HEK293T (cell line): ENCODE results near the gene CRADD.

Experiments
- CTCF ChIA-PET: fragments of 350-600 bp; formaldehyde crosslinking; extraction: SDS; loops from one replicate; lab custom pipeline; 2021; ENCODE audit warnings: antibody characterized with exemption, inconsistent platforms; lab: Yijun Ruan, JAX
- POLR2A ChIA-PET: fragments of 350-600 bp; formaldehyde crosslinking; extraction: SDS; loops from one replicate; lab custom pipeline; 2020; ENCODE audit warnings: antibody characterized with exemption, inconsistent platforms; lab: Yijun Ruan, JAX
- DNase-seq: peaks from one replicate; pipeline ENCODE4 v3.0.0; 2012; ENCODE audit warnings: mixed read lengths; ENCODE audit errors: extremely low spot score
- ARNT ChIP-seq: fragments of 450-650 bp; IDR thresholded peaks from 2 replicates; pipeline ENCODE4 v1.6.1; 2017; ENCODE audit warnings: mild to moderate bottlenecking
- BHLHE40 ChIP-seq: fragments of 450-650 bp; IDR thresholded peaks from 2 replicates; pipeline ENCODE4 v1.6.1; 2016; ENCODE audit warnings: mild to moderate bottlenecking, moderate library complexity, borderline replicate concordance
- CTBP1 ChIP-seq: fragments of 450-650 bp; IDR thresholded peaks from 2 replicates; pipeline ENCODE4 v1.6.1; 2016; ENCODE audit warnings: borderline replicate concordance
- ELF4 ChIP-seq: fragments of 450-650 bp; IDR thresholded peaks from 2 replicates; pipeline ENCODE4 v1.6.1; 2017; ENCODE audit warnings: antibody characterized with exemption
- FOXA1 ChIP-seq: fragments of 450-650 bp; IDR thresholded peaks from 2 replicates; pipeline ENCODE4 v1.6.1; 2016; ENCODE audit warnings: mild to moderate bottlenecking
- FOXK2 ChIP-seq: fragments of 450-650 bp; IDR thresholded peaks from 2 replicates; pipeline ENCODE4 v1.6.1; 2016; ENCODE audit warnings: mild to moderate bottlenecking
- FOXM1 ChIP-seq: fragments of 450-650 bp; IDR thresholded peaks from 2 replicates; pipeline ENCODE4 v1.6.1; 2017; ENCODE audit warnings: mild to moderate bottlenecking, borderline replicate concordance
- HDGF ChIP-seq: fragments of 450-650 bp; IDR thresholded peaks from 2 replicates; pipeline ENCODE4 v1.6.1; 2017; ENCODE audit warnings: antibody characterized with exemption, borderline replicate concordance
- L3MBTL2 ChIP-seq: fragments of 450-650 bp; conservative IDR thresholded peaks from 2 replicates; pipeline ENCODE4 v1.6.1; 2016; ENCODE audit warnings: mild to moderate bottlenecking
- LEF1 ChIP-seq: fragments of 450-650 bp; IDR thresholded peaks from 2 replicates; pipeline ENCODE4 v1.6.1; 2017; ENCODE audit warnings: mild to moderate bottlenecking, borderline replicate concordance
- NFRKB ChIP-seq: fragments of 450-650 bp; IDR thresholded peaks from 2 replicates; pipeline ENCODE4 v1.6.1; 2016; ENCODE audit warnings: mild to moderate bottlenecking, moderate library complexity
- PKNOX1 ChIP-seq: fragments of 450-650 bp; IDR thresholded peaks from 2 replicates; pipeline ENCODE4 v1.6.1; 2016
- SP1 ChIP-seq: fragments of 450-650 bp; IDR thresholded peaks from 2 replicates; pipeline ENCODE4 v1.6.1; 2017
- SUZ12 ChIP-seq: fragments of 450-650 bp; IDR thresholded peaks from 2 replicates; pipeline ENCODE4 v1.6.1; 2016; ENCODE audit warnings: mild to moderate bottlenecking
- TARDBP ChIP-seq: fragments of 450-650 bp; IDR thresholded peaks from 2 replicates; pipeline ENCODE4 v1.6.1; 2016
- ZNF384 ChIP-seq: fragments of 450-650 bp; IDR thresholded peaks from 2 replicates; pipeline ENCODE4 v1.6.1; 2016

The CRADD gene

GRCh38 chr12:93766371-93766770, 89.2 kb downstream of the CRADD start:
- DNase-seq, result no peak
- POLR2A ChIA-PET, result no interaction called here
- CTCF ChIA-PET, result interaction anchor here (0.8 to 1.9 kb wide), 8 partner anchors 25 to 336 kb away, joined by 3 to 9 read pairs (median 4); no protein-coding TSS in a partner anchor
- TF ChIP-seq NFRKB (no peak), BHLHE40 (no peak), SP1 (no peak), CTBP1 (no peak), SUZ12 (no peak), FOXA1 (no peak), LEF1 (no peak), FOXM1 (no peak)

GRCh38 chr12:93766796-93767523, 89.8 kb downstream of the CRADD start:
- CTCF ChIA-PET, result interaction anchor here (0.7 to 1.9 kb wide), 9 partner anchors 24 to 335 kb away, joined by 3 to 9 read pairs (median 3); no protein-coding TSS in a partner anchor
- POLR2A ChIA-PET, result no interaction called here
- no peak for TF ChIP-seq TARDBP
- TF ChIP-seq BHLHE40, result no peak
- no peak for TF ChIP-seq LEF1
- no peak for TF ChIP-seq FOXA1
- TF ChIP-seq CTBP1, result no peak
- no peak for TF ChIP-seq FOXM1
- TF ChIP-seq ELF4, result no peak
- TF ChIP-seq SP1, result no peak
- TF ChIP-seq ARNT, result no peak
- TF ChIP-seq PKNOX1, result no peak
- TF ChIP-seq FOXK2, result no peak
- no peak for TF ChIP-seq HDGF
- no peak for TF ChIP-seq NFRKB
- no peak for TF ChIP-seq L3MBTL2

GRCh38 chr12:93767524-93767863, 90.3 kb downstream of the CRADD start:
- ChIA-PET CTCF (interaction anchor here (0.7 to 1.9 kb wide), 5 partner anchors 24 to 326 kb away, joined by 3 to 9 read pairs (median 3); no protein-coding TSS in a partner anchor), POLR2A (no interaction called here)
- TF ChIP-seq NFRKB (no peak), SUZ12 (no peak), ELF4 (no peak)
- no peak for DNase-seq

More at GRCh38 chr12:93766796-93767523, 89.8 kb downstream of the CRADD start:
- DNase-seq, result peak; percentile 34

GRCh38 chr12:93772003-93772700, 95.0 kb downstream of the CRADD start:
- TF ChIP-seq TARDBP (no peak), PKNOX1 (no peak), FOXK2 (no peak), SP1 (no peak), HDGF (no peak), FOXA1 (no peak), FOXM1 (no peak), ARNT (no peak), ELF4 (no peak), L3MBTL2 (no peak), NFRKB (no peak), LEF1 (no peak), CTBP1 (no peak), BHLHE40 (no peak), SUZ12 (no peak), ZNF384 (no peak)
- ChIA-PET POLR2A (no interaction called here), CTCF (no interaction called here)
- no peak for DNase-seq

- DNase-seq, result no peak
- TF ChIP-seq PKNOX1, result peak; percentile 43; the same call in 1 of the 2 replicates
- no peak for TF ChIP-seq SUZ12
- ChIA-PET POLR2A (no interaction called here), CTCF (interaction anchor here (0.6 kb wide), 1 partner anchor 86 kb away, joined by 3 read pairs; no protein-coding TSS in a partner anchor)
Observed at GRCh38 chr12:93773122-93773871, 96.1 kb downstream of the CRADD start.

GRCh38 chr12:93776581-93777018, 99.4 kb downstream of the CRADD start:
- ChIA-PET POLR2A (no interaction called here), CTCF (no interaction called here)
- DNase-seq, result no peak
- TF ChIP-seq L3MBTL2, result no peak
- TF ChIP-seq ARNT, result no peak
- no peak for TF ChIP-seq BHLHE40
- no peak for TF ChIP-seq NFRKB
- no peak for TF ChIP-seq CTBP1
- TF ChIP-seq SUZ12, result no peak
- no peak for TF ChIP-seq ZNF384
- no peak for TF ChIP-seq HDGF
- TF ChIP-seq FOXK2, result no peak
- TF ChIP-seq LEF1, result no peak
- no peak for TF ChIP-seq PKNOX1
- TF ChIP-seq FOXA1, result no peak
